MM.1S (cell line): ENCODE measurements around the gene TLR5.

Source experiments
- DNase-seq: peaks from one replicate; pipeline ENCODE4 v3.0.0-alpha.2; 2015
- H2AFZ ChIP-seq: fragments of 300-600 bp; sonication (generic); 2 replicates; pipeline ENCODE4 v1.6.0; 2016; ENCODE audit warnings: antibody characterized with exemption, low read length
- H3F3A ChIP-seq: fragments of 300-600 bp; sonication (generic); 2 replicates; pipeline ENCODE4 v1.6.1; 2016; ENCODE audit warnings: mild to moderate bottlenecking, antibody characterized with exemption, low read length, moderate library complexity, mixed read lengths; ENCODE audit not compliant: insufficient read depth
- H3K27ac ChIP-seq: fragments of 300-600 bp; sonication (generic); 2 replicates; pipeline ENCODE4 v1.5.1; 2016; ENCODE audit warnings: mild to moderate bottlenecking, low read length
- H3K27me3 ChIP-seq: fragments of 300-600 bp; sonication (generic); replicated peaks from 2 replicates; pipeline ENCODE4 v1.6.0; 2016; ENCODE audit warnings: low read length; ENCODE audit not compliant: insufficient read depth
- H3K36me3 ChIP-seq: fragments of 300-600 bp; sonication (generic); replicated peaks from 2 replicates; pipeline ENCODE4 v1.6.1; 2016; ENCODE audit warnings: mild to moderate bottlenecking, low read length, mixed read lengths; ENCODE audit not compliant: insufficient read depth
- H3K4me1 ChIP-seq: fragments of 300-600 bp; sonication (generic); 2 replicates; pipeline ENCODE4 v1.6.1; 2016; ENCODE audit warnings: low read length, mixed read lengths
- H3K4me2 ChIP-seq: fragments of 300-600 bp; sonication (generic); 2 replicates; pipeline ENCODE4 v1.6.0; 2016; ENCODE audit warnings: low read depth, low read length
- H3K4me3 ChIP-seq: fragments of 300-600 bp; sonication (generic); 2 replicates; pipeline ENCODE4 v1.5.1; 2016; ENCODE audit warnings: low read length, mixed read lengths
- H3K79me2 ChIP-seq: fragments of 300-600 bp; sonication (generic); 2 replicates; pipeline ENCODE4 v1.6.1; 2016; ENCODE audit warnings: mixed run types, low read length, mixed read lengths
- H3K9ac ChIP-seq: fragments of 300-600 bp; sonication (generic); 2 replicates; pipeline ENCODE4 v1.6.1; 2016; ENCODE audit warnings: low read length, mixed read lengths
- H3K9me2 ChIP-seq: fragments of 300-600 bp; sonication (generic); replicated peaks from 2 replicates; pipeline ENCODE4 v1.6.1; 2016; ENCODE audit warnings: mild to moderate bottlenecking, low read length, mixed read lengths; ENCODE audit not compliant: insufficient read depth
- H3K9me3 ChIP-seq: fragments of 300-600 bp; sonication (generic); replicated peaks from 2 replicates; pipeline ENCODE4 v1.6.1; 2016; ENCODE audit warnings: mild to moderate bottlenecking, low read length, mixed read lengths; ENCODE audit not compliant: insufficient read depth
- H4K20me1 ChIP-seq: fragments of 300-600 bp; sonication (generic); 2 replicates; pipeline ENCODE4 v1.6.1; 2016; ENCODE audit warnings: mild to moderate bottlenecking, low read length, moderate library complexity, mixed read lengths; ENCODE audit not compliant: insufficient read depth
- EZH2 ChIP-seq: fragments of 300-600 bp; sonication (generic); optimal IDR thresholded peaks from 2 replicates; pipeline ENCODE3; 2017; ENCODE audit warnings: low read depth, mild to moderate bottlenecking, antibody characterized with exemption, low read length, mixed read lengths
- EZH2phosphoT487 ChIP-seq: fragments of 300-600 bp; sonication (generic); IDR thresholded peaks from 2 replicates; pipeline ENCODE4 v1.6.1; 2018; ENCODE audit warnings: antibody characterized with exemption, low read length
- TF ChIP-seq, protein P1 (sequence below): fragments of 300-600 bp; sonication (generic); IDR thresholded peaks from 2 replicates; pipeline ENCODE4 v1.5.1; 2016; ENCODE audit warnings: antibody characterized with exemption, low read length, mixed read lengths

The TLR5 gene

DNA sequence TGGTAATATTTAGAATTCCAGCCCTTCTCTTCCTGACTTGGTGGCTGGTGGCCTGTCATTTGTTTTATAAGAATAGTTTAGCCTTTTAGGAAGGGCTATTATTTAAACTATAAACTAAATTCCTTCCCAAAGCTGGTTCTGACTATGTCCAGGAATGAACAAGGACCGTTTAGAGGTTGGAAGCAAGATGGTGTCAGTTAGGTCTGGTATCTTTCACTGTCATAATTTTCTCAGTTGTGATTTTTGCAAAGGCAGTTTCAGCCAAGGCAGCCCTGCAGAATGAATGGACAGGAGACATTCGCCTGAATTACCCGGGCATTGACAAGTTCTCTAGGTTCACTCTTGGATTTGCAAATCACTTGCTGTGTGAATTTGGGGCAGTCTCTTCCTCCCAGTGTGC is 67.2 kb downstream of the TLR5 start:
- no peaks in the 10 kb centered on the region for H4K20me1 ChIP-seq
- no peak for DNase-seq
- no peak overlapping the region for H3K4me3 ChIP-seq
- TF ChIP-seq, protein P1, sequence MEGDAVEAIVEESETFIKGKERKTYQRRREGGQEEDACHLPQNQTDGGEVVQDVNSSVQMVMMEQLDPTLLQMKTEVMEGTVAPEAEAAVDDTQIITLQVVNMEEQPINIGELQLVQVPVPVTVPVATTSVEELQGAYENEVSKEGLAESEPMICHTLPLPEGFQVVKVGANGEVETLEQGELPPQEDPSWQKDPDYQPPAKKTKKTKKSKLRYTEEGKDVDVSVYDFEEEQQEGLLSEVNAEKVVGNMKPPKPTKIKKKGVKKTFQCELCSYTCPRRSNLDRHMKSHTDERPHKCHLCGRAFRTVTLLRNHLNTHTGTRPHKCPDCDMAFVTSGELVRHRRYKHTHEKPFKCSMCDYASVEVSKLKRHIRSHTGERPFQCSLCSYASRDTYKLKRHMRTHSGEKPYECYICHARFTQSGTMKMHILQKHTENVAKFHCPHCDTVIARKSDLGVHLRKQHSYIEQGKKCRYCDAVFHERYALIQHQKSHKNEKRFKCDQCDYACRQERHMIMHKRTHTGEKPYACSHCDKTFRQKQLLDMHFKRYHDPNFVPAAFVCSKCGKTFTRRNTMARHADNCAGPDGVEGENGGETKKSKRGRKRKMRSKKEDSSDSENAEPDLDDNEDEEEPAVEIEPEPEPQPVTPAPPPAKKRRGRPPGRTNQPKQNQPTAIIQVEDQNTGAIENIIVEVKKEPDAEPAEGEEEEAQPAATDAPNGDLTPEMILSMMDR, result no peak
- no peak for TF ChIP-seq EZH2phosphoT487
- no peak for TF ChIP-seq EZH2
- no peaks in the 10 kb centered on the region for H3K27me3 ChIP-seq
- no peak overlapping the region for H3K4me2 ChIP-seq
- H2AFZ ChIP-seq, result no peak overlapping the region
- H3K27ac ChIP-seq, result no peak overlapping the region
- no peaks in the 10 kb centered on the region for H3K4me1 ChIP-seq
- no peaks in the 10 kb centered on the region for H3K79me2 ChIP-seq
- no peaks in the 10 kb centered on the region for H3K36me3 ChIP-seq
- no peak overlapping the region for H3K9ac ChIP-seq
- H3K9me2 ChIP-seq, result no peaks in the 10 kb centered on the region
- no peaks in the 10 kb centered on the region for H3K9me3 ChIP-seq
- no peaks in the 10 kb centered on the region for H3F3A ChIP-seq

DNA sequence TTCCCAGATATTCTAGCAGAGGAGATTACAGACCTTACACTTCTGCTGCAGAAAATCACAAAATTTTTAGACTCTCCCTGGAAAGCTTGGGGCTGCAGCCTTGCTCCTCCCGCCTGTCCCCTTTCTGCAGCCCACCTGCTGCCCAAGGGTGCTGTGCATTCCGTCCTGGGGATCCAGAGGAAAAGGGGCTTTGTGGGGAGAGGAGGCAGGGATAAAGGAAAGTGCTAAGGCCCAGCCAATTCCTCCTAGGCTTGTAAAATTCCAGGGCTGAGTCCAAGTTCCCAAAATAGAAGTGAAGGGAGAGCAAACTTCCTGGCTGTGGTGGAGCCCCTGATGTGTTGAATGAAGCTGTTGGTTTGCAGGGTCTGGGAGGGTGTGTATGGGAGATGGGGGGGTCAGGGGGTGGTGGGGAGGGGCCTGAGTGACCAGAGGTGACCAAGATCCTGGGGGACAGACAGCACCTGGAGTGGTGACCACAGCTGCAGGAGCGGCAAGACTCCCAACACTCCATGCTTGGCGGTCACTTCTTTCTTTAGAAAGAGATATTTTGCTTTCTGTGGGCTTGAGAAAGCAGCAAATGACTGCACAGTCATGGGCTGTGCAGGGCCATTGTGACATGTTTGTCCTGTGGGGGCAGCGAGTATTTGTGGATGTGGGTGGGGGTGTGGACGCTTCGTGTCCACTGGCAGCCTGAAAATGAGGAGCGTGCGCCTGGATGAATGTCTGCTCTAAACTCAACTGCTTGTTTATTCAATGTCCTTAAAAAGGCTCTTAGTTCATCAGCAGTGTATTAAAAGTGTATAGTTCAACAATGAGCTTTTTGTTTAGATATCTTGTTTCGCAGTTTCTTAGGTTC is 68.4 kb downstream of the TLR5 start:
- no peak overlapping the region for H3K4me2 ChIP-seq
- H3K9me3 ChIP-seq, result no peaks in the 10 kb centered on the region
- H3K36me3 ChIP-seq, result no peaks in the 10 kb centered on the region
- no peak for DNase-seq
- no peaks in the 10 kb centered on the region for H3K9me2 ChIP-seq
- TF ChIP-seq EZH2phosphoT487 (no peak), EZH2 (no peak)
- TF ChIP-seq, protein P1, result no peak
- H3K27me3 ChIP-seq, result no peaks in the 10 kb centered on the region
- H3K4me1 ChIP-seq, result no peaks in the 10 kb centered on the region
- H3K79me2 ChIP-seq, result no peaks in the 10 kb centered on the region
- no peak overlapping the region for H3K4me3 ChIP-seq
- H3F3A ChIP-seq, result no peaks in the 10 kb centered on the region
- H4K20me1 ChIP-seq, result no peaks in the 10 kb centered on the region
- H3K9ac ChIP-seq, result no peak overlapping the region
- H3K27ac ChIP-seq, result no peak overlapping the region
- H2AFZ ChIP-seq, result no peak overlapping the region

DNA sequence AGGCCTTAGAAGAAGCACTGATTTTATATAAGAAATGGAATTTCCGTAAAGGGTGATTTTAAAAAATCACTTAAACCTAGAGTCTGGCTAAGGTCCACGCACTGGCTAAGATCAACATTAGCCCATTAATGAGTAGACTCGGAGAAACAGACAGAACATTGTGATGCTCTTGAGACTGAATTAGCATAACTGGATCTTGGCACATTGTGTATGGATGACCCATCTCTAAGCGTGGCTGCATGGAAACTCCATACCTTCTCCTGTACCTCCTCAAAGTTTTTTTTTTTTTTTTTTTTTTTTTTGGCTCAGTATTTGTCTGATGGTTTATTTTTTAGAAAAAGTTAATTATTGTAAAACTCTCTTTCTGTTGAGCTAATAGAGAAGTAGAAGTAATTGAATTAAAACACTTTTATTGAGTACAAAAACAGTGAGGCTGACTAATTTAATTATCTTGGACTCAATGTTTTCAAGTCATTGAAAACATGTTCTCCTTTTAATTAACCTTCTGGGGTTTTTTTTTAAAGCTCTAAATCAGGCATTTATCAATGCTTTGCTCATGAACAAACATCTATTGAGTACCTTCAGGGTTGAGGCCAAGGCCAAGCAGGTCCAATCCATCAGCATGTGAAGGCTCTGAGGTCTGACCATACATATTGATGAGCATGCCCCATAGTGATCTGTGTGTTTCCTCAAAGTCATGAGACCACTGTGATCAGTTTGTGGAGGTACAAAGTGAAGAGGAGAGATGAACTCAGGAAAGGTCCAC is 74.0 kb downstream of the TLR5 start:
- Histone ChIP-seq H4K20me1 (no peaks in the 10 kb centered on the region), H3K36me3 (no peaks in the 10 kb centered on the region), H3K27ac (no peak overlapping the region), H3K9ac (no peak overlapping the region), H3K4me2 (no peak overlapping the region), H3K9me2 (no peaks in the 10 kb centered on the region), H2AFZ (no peak overlapping the region), H3K9me3 (no peaks in the 10 kb centered on the region), H3F3A (no peaks in the 10 kb centered on the region), H3K79me2 (no peaks in the 10 kb centered on the region), H3K4me3 (no peak overlapping the region), H3K4me1 (no peaks in the 10 kb centered on the region), H3K27me3 (no peaks in the 10 kb centered on the region)
- TF ChIP-seq, protein P1, result no peak
- TF ChIP-seq EZH2phosphoT487, result no peak
- no peak for TF ChIP-seq EZH2
- DNase-seq, result no peak
